GM10248 (cell line): ENCODE data around the gene CACNG7.

Experiments
- CTCF ChIA-PET: fragments of 300-600 bp; sonication (Branson Sonifier 250); formaldehyde crosslinking; extraction: SDS; loops from one replicate; lab custom pipeline; 2021; ENCODE audit warnings: antibody characterized with exemption; lab: Yijun Ruan, JAX
- POLR2A ChIA-PET: fragments of 350-650 bp; sonication (Branson Sonifier 250); formaldehyde crosslinking; extraction: SDS; loops from one replicate; lab custom pipeline; 2020; ENCODE audit warnings: antibody characterized with exemption; lab: Yijun Ruan, JAX
- DNase-seq: peaks from one replicate; pipeline ENCODE4 v3.0.0; 2012; ENCODE audit errors: extremely low spot score
- CTCF ChIP-seq: IDR thresholded peaks from 2 replicates; pipeline ENCODE4 v1.5.1; 2012; ENCODE audit warnings: mild to moderate bottlenecking, low read depth; ENCODE audit errors: extremely low read depth, missing control alignments, control extremely low read depth

Gene CACNG7

GRCh38 chr19:53872762-53873161 is 36.3 kb upstream of the CACNG7 start:
- POLR2A ChIA-PET = interaction anchor here (0.7 kb wide), 1 partner anchor 10 kb away, joined by 3 read pairs; no protein-coding TSS in a partner anchor
- TF ChIP-seq CTCF = no peak
- CTCF ChIA-PET = interaction anchor here (1.3 to 1.5 kb wide), 2 partner anchors 9 to 25 kb away, joined by 3 to 4 read pairs; partner anchors contain the start of gene PRKCG
- DNase-seq = no peak

- CTCF ChIA-PET = interaction anchor here (1.3 to 1.5 kb wide), 3 partner anchors 8 to 81 kb away, joined by 3 to 4 read pairs (median 3); partner anchors contain the start of gene PRKCG
- POLR2A ChIA-PET = interaction anchor here (0.5 to 0.7 kb wide), 2 partner anchors 11 to 34 kb away, joined by 3 read pairs; no protein-coding TSS in a partner anchor
- no peak for TF ChIP-seq CTCF
- no peak for DNase-seq
Observed at GRCh38 chr19:53873773-53874605, 35.1 kb upstream of the CACNG7 start.

- POLR2A ChIA-PET = no interaction called here
- CTCF ChIA-PET = interaction anchor here (1.3 kb wide), 1 partner anchor 81 kb away, joined by 3 read pairs; no protein-coding TSS in a partner anchor
- TF ChIP-seq CTCF = no peak
- no peak for DNase-seq
Observed at GRCh38 chr19:53874606-53874990, 34.5 kb upstream of the CACNG7 start.

- TF ChIP-seq CTCF = no peak
- CTCF ChIA-PET = interaction anchor here (1.4 kb wide), 1 partner anchor 148 kb away, joined by 5 read pairs; no protein-coding TSS in a partner anchor
- DNase-seq = no peak
- POLR2A ChIA-PET = no interaction called here
Observed at GRCh38 chr19:53875602-53876325, 33.3 kb upstream of the CACNG7 start.

GRCh38 chr19:53876651-53877224 is 32.3 kb upstream of the CACNG7 start:
- ChIA-PET CTCF (interaction anchor here (1.4 to 1.7 kb wide), 2 partner anchors 25 to 147 kb away, joined by 4 to 5 read pairs; no protein-coding TSS in a partner anchor), POLR2A (interaction anchor here (0.5 to 1.1 kb wide), 2 partner anchors 9 to 19 kb away, joined by 3 to 5 read pairs; partner anchors contain the start of gene MYADM)
- TF ChIP-seq CTCF = no peak
- DNase-seq = no peak
